Tibial artery (tissue), 4 donors: ENCODE results near the gene UBA5.
A peak's percentile ranks its signal among the peaks of the same experiment; 100 is the strongest.

ENCODE experiments used
- DNase-seq, 2 donors: peaks; one replicate each; pipeline ENCODE4 v3.0.0-alpha.2; 2019
- H3K27ac ChIP-seq, 2 donors: fragments of 200-600 bp; sonication (generic) in 1 of 2; 1 replicate in 1 of 2; 2 replicates in 1 of 2; pipeline ENCODE4 v1.5.1; 2018 to 2019; ENCODE audit warnings: mild to moderate bottlenecking in 1 of 2
- H3K27me3 ChIP-seq, 2 donors: fragments of 200-600 bp; sonication (generic) in 1 of 2; one replicate each; pipeline versions ENCODE4 v1.5.1 to v1.6.0; 2016 to 2019
- H3K36me3 ChIP-seq, 3 donors: fragments of 200-600 bp; sonication (generic) in 2 of 3; one replicate each; pipeline ENCODE4 v1.5.1; 2016 to 2019; ENCODE audit warnings: mild to moderate bottlenecking in 2 of 3
- H3K4me1 ChIP-seq, 4 donors: fragments of 200-600 bp; sonication (generic) in 2 of 4; 1 replicate in 3 of 4; 2 replicates in 1 of 4; pipeline ENCODE4 v1.5.1; 2016 to 2019
- H3K4me3 ChIP-seq, 2 donors: fragments of 200-600 bp; sonication (generic) in 1 of 2; 1 replicate in 1 of 2; 2 replicates in 1 of 2; pipeline ENCODE4 v1.5.1; 2018 to 2019; ENCODE audit warnings: mild to moderate bottlenecking in 2 of 2
- H3K9me3 ChIP-seq, 3 donors: fragments of 200-600 bp; sonication (generic) in 1 of 3; one replicate each; pipeline ENCODE4 v1.5.1; 2016 to 2019
- intact Hi-C: fragments of 100-400 bp; cut with DNase I; formaldehyde crosslinking; loops from one replicate; pipeline ENCODE4 v1.15.0; 2023; ENCODE audit warnings: low total_unique reads
- TF ChIP-seq, protein P1 (sequence below), 2 experiments: fragments of 200-600 bp in 1 of 2; fragments of 450-650 bp in 1 of 2; IDR thresholded peaks; one replicate each; pipeline ENCODE4 v1.5.1; 2017 to 2019; ENCODE audit warnings: antibody characterized with exemption in 2 of 2, mild to moderate bottlenecking in 1 of 2, moderate library complexity in 1 of 2

UBA5 gene

DNA sequence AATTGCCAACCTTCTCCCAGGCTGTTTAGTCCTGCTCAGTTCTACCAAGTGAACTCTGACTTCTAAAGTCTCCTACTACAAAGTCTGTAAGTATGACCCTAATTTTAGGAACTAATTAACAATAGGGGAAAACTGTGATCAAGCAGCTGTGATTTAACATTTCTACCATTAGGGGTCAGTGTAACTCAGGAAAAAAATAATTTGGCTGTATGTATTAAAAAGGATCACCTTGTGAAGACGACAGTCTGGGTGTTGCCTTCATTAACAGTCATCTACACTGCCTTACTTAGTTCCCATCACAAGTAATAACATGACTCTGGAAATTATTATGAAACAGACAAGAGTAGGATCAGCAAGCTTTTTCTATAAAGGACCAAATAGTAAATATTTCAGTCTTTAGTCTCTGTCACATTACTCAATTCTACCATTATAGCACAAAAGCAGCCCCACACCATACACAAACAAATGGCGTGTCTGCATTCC, 66.3 kb downstream of the UBA5 start:
- intact Hi-C loops: loop anchor here (10.0 kb wide), 1 partner anchor 848 kb away; the partner anchor contains the start of gene CDV3
- no peak for DNase-seq

More for the DNA sequence above, 66.3 kb downstream of the UBA5 start:
- Histone ChIP-seq H3K27ac (no peak overlapping the region), H3K9me3 (no peaks in the 10 kb centered on the region), H3K4me1 (peaks cover 0 to 8% (median 2%) of the 10 kb centered on the region in 4 donors), H3K27me3 (no peaks in the 10 kb centered on the region), H3K4me3 (no peak overlapping the region), H3K36me3 (no peaks in the 10 kb centered on the region)
- TF ChIP-seq, protein P1, sequence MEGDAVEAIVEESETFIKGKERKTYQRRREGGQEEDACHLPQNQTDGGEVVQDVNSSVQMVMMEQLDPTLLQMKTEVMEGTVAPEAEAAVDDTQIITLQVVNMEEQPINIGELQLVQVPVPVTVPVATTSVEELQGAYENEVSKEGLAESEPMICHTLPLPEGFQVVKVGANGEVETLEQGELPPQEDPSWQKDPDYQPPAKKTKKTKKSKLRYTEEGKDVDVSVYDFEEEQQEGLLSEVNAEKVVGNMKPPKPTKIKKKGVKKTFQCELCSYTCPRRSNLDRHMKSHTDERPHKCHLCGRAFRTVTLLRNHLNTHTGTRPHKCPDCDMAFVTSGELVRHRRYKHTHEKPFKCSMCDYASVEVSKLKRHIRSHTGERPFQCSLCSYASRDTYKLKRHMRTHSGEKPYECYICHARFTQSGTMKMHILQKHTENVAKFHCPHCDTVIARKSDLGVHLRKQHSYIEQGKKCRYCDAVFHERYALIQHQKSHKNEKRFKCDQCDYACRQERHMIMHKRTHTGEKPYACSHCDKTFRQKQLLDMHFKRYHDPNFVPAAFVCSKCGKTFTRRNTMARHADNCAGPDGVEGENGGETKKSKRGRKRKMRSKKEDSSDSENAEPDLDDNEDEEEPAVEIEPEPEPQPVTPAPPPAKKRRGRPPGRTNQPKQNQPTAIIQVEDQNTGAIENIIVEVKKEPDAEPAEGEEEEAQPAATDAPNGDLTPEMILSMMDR (IDR thresholded peaks at IDR 0.05): peak; percentile 75
